Measurements from ENCODE around the gene IMPDH2.

- TF ChIP-seq CTCF (IDR thresholded peaks at IDR 0.05): no peak
- TF ChIP-seq POLR2A (IDR thresholded peaks at IDR 0.05): no peak
Measured at GRCh38 chr3:49023775-49024174, 5.4 kb downstream of the IMPDH2 start.
